B cell (primary cell): ENCODE results near the gene IKZF2.

Experiments used
- EZH2 ChIP-seq: IDR thresholded peaks from 2 replicates; pipeline ENCODE4 v1.6.1; 2012; ENCODE audit warnings: borderline replicate concordance, low read depth, mild to moderate bottlenecking, moderate library complexity, low read length; ENCODE audit not compliant: insufficient read depth, poor library complexity, severe bottlenecking
- TF ChIP-seq, protein P1 (sequence below): fragments of 200-600 bp; IDR thresholded peaks from one replicate; pipeline ENCODE4 v1.8.0; 2022; ENCODE audit warnings: antibody characterized with exemption, mild to moderate bottlenecking

DNA sequence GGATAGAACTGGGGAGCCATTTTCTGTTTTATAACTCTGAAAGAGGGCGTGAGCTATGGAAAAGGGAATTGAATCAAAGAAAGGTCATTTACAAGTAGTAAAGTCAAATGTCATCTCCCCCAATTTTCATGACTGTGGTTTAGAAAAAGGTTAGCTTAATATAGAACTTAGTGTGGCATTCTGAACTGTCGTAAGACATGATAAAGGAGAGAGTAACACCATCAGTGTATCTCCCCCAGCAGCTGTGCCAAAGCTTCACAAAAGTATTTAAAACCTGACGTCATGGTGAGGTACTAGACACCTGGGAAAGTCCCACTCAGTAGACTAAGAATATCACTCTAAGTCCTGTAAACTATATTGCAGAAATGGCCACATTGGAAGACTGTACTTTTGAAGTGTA, 5.8 kb upstream of the IKZF2 start:
- TF ChIP-seq, protein P1, sequence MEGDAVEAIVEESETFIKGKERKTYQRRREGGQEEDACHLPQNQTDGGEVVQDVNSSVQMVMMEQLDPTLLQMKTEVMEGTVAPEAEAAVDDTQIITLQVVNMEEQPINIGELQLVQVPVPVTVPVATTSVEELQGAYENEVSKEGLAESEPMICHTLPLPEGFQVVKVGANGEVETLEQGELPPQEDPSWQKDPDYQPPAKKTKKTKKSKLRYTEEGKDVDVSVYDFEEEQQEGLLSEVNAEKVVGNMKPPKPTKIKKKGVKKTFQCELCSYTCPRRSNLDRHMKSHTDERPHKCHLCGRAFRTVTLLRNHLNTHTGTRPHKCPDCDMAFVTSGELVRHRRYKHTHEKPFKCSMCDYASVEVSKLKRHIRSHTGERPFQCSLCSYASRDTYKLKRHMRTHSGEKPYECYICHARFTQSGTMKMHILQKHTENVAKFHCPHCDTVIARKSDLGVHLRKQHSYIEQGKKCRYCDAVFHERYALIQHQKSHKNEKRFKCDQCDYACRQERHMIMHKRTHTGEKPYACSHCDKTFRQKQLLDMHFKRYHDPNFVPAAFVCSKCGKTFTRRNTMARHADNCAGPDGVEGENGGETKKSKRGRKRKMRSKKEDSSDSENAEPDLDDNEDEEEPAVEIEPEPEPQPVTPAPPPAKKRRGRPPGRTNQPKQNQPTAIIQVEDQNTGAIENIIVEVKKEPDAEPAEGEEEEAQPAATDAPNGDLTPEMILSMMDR, result no peak
- TF ChIP-seq EZH2, result no peak
